GM12873 (cell line): ENCODE results near the gene SNX25.

Source experiments
- CTCF ChIP-seq: IDR thresholded peaks from 2 replicates; pipeline ENCODE4 v1.5.1; 2012; ENCODE audit warnings: low read depth, mild to moderate bottlenecking, moderate library complexity, low read length, control low read depth; ENCODE audit not compliant: insufficient read depth; ENCODE audit errors: missing control alignments

Gene SNX25

GRCh38 chr4:185261946-185262345 is 52.5 kb downstream of the SNX25 start:
- no peak for TF ChIP-seq CTCF

GRCh38 chr4:185263419-185263818 is 54.0 kb downstream of the SNX25 start:
- TF ChIP-seq CTCF: no peak

GRCh38 chr4:185265942-185266341 is 56.5 kb downstream of the SNX25 start:
- no peak for TF ChIP-seq CTCF

GRCh38 chr4:185269286-185269685 is 59.9 kb downstream of the SNX25 start:
- no peak for TF ChIP-seq CTCF

GRCh38 chr4:185270037-185270436 is 60.6 kb downstream of the SNX25 start:
- no peak for TF ChIP-seq CTCF

- TF ChIP-seq CTCF: no peak
These were observed 61.5 kb downstream of the SNX25 start for GRCh38 chr4:185270885-185271284.

GRCh38 chr4:185272245-185272644 is 62.8 kb downstream of the SNX25 start:
- no peak for TF ChIP-seq CTCF

- TF ChIP-seq CTCF: no peak
These were observed 66.1 kb downstream of the SNX25 start for GRCh38 chr4:185275501-185275900.
